H1 (cell line): ENCODE results near the gene SLC39A10. TPM values are rescaled to one million over a fixed set of nuclear protein-coding genes. Genes with fewer than 3 reads are reported as not detected.

Experiments
- CTCF ChIA-PET: fragments of 300-600 bp; sonication (Branson Sonifier 250); formaldehyde crosslinking; loops from one replicate; lab custom pipeline; 2021; ENCODE audit not compliant: partially characterized antibody; lab: Charles Lee
- POLR2A ChIA-PET: fragments of 300-600 bp; sonication (Branson Sonifier 250); formaldehyde crosslinking; loops from one replicate; lab custom pipeline; 2021; ENCODE audit warnings: inconsistent platforms; ENCODE audit not compliant: partially characterized antibody; lab: Charles Lee
- DNase-seq, 2 experiments: peaks; one replicate each; pipeline versions ENCODE4 v3.0.0 to v3.0.0-alpha.2; 2010 to 2022; ENCODE audit warnings: low spot score in 2 of 2, low read depth in 1 of 2, mixed read lengths in 1 of 2
- FAIRE-seq: peaks from 2 replicates; lab custom pipeline; 2011; peaks lifted over from hg19 to GRCh38; lab: Jason Lieb, UNC
- H2AFZ ChIP-seq: 2 replicates; pipeline ENCODE4 v1.8.1; 2012; ENCODE audit warnings: low read length, inconsistent platforms
- H2AK5ac ChIP-seq: 2 replicates; pipeline ENCODE4 v1.6.1; 2013; ENCODE audit warnings: low read depth, low read length
- H2BK120ac ChIP-seq: replicated peaks from 2 replicates; pipeline ENCODE3; 2013; ENCODE audit warnings: low read depth, low read length, inconsistent platforms
- H2BK12ac ChIP-seq: 2 replicates; pipeline ENCODE4 v1.6.1; 2013; ENCODE audit warnings: low read depth, low read length
- H2BK15ac ChIP-seq: 2 replicates; pipeline ENCODE4 v1.6.1; 2013; ENCODE audit warnings: low read length
- H2BK20ac ChIP-seq: 2 replicates; pipeline ENCODE4 v1.6.1; 2013; ENCODE audit warnings: low read length
- H2BK5ac ChIP-seq: 2 replicates; pipeline ENCODE4 v1.6.1; 2013; ENCODE audit warnings: low read depth, low read length
- H3K14ac ChIP-seq: 2 replicates; pipeline ENCODE4 v1.6.1; 2013; ENCODE audit warnings: inconsistent platforms; ENCODE audit not compliant: insufficient read length
- H3K18ac ChIP-seq: 2 replicates; pipeline ENCODE4 v1.6.1; 2013; ENCODE audit warnings: low read length; ENCODE audit errors: extremely low read depth
- H3K23ac ChIP-seq: 2 replicates; pipeline ENCODE4 v1.6.1; 2013; ENCODE audit warnings: inconsistent platforms; ENCODE audit not compliant: insufficient read length
- H3K23me2 ChIP-seq: 2 replicates; pipeline ENCODE4 v1.6.1; 2013; ENCODE audit warnings: low read depth, low read length
- H3K27ac ChIP-seq: 2 replicates; pipeline ENCODE4 v1.6.1; 2011; ENCODE audit warnings: low read depth, low read length, inconsistent platforms
- H3K27me3 ChIP-seq, 4 experiments: replicated peaks in 1 of 4; 1 replicate in 1 of 4; 2 replicates in 3 of 4; pipeline versions ENCODE4 v1.6.1 to v1.8.1; 2011 to 2013; ENCODE audit warnings: low read length in 3 of 4, mild to moderate bottlenecking in 3 of 4, inconsistent platforms in 2 of 4, mixed read lengths in 2 of 4, moderate library complexity in 1 of 4; ENCODE audit not compliant: control insufficient read depth in 3 of 4, insufficient read depth in 3 of 4; ENCODE audit errors: extremely low read depth in 1 of 4
- H3K36me3 ChIP-seq, 4 experiments: 2 replicates each; pipeline versions ENCODE4 v1.6.1 to v1.8.1; 2011 to 2013; ENCODE audit warnings: mild to moderate bottlenecking in 4 of 4, low read length in 3 of 4, moderate library complexity in 2 of 4, control low read depth in 1 of 4, inconsistent platforms in 1 of 4; ENCODE audit not compliant: insufficient read depth in 4 of 4, control insufficient read depth in 2 of 4
- H3K4ac ChIP-seq: replicated peaks from 2 replicates; pipeline ENCODE3; 2013; ENCODE audit warnings: low read length, low read depth, mixed read lengths, inconsistent platforms; ENCODE audit not compliant: insufficient read length
- H3K4me1 ChIP-seq, 4 experiments: replicated peaks in 1 of 4; 1 replicate in 1 of 4; 2 replicates in 3 of 4; pipeline versions ENCODE4 v1.6.1 to v1.8.1; 2011 to 2013; ENCODE audit warnings: low read length in 3 of 4, inconsistent platforms in 2 of 4, mixed read lengths in 1 of 4; ENCODE audit not compliant: insufficient read depth in 4 of 4, control insufficient read depth in 3 of 4
- H3K4me2 ChIP-seq, 2 experiments: 2 replicates each; pipeline versions ENCODE4 v1.6.1 to v1.8.1; 2011 to 2013; ENCODE audit warnings: low read depth in 2 of 2, low read length in 2 of 2, control low read depth in 1 of 2, inconsistent platforms in 1 of 2, mild to moderate bottlenecking in 1 of 2; ENCODE audit not compliant: insufficient read depth in 1 of 2
- H3K4me3 ChIP-seq, 4 experiments: fragments of 200-600, 300-600 bp in 1 of 4; sonication (generic), shearing (Covaris generic), sonication (Bioruptor Twin) in 1 of 4; 2 replicates each; pipeline versions ENCODE4 v1.5.1 to v1.8.1; 2011 to 2016; ENCODE audit warnings: low read length in 4 of 4, low read depth in 3 of 4, control low read depth in 2 of 4, inconsistent platforms in 2 of 4, mild to moderate bottlenecking in 2 of 4, mixed read lengths in 1 of 4, moderate library complexity in 1 of 4; ENCODE audit not compliant: insufficient read depth in 2 of 4; ENCODE audit errors: extremely low read depth in 1 of 4
- H3K56ac ChIP-seq: replicated peaks from 2 replicates; pipeline ENCODE3; 2013; ENCODE audit warnings: low read depth, mild to moderate bottlenecking, mixed read lengths, low read length, inconsistent platforms; ENCODE audit not compliant: insufficient read length
- H3K79me1 ChIP-seq: 2 replicates; pipeline ENCODE4 v1.6.1; 2013; ENCODE audit warnings: low read depth, low read length, control low read depth
- H3K79me2 ChIP-seq, 2 experiments: 2 replicates each; pipeline versions ENCODE4 v1.6.1 to v1.8.1; 2012 to 2013; ENCODE audit warnings: low read length in 2 of 2, mild to moderate bottlenecking in 2 of 2, inconsistent platforms in 1 of 2; ENCODE audit not compliant: insufficient read depth in 2 of 2, control insufficient read depth in 1 of 2
- H3K9ac ChIP-seq, 4 experiments: replicated peaks in 1 of 4; 1 replicate in 1 of 4; 2 replicates in 3 of 4; pipeline versions ENCODE4 v1.6.1 to v1.8.1; 2011 to 2013; ENCODE audit warnings: low read depth in 3 of 4, low read length in 3 of 4, control low read depth in 2 of 4, mild to moderate bottlenecking in 2 of 4, moderate library complexity in 2 of 4, inconsistent platforms in 1 of 4; ENCODE audit errors: extremely low read depth in 1 of 4
- H3K9me3 ChIP-seq, 2 experiments: 2 replicates each; pipeline versions ENCODE4 v1.6.1 to v1.8.1; 2012 to 2013; ENCODE audit warnings: mild to moderate bottlenecking in 2 of 2, moderate library complexity in 2 of 2, control low read depth in 1 of 2, inconsistent platforms in 1 of 2, low read depth in 1 of 2, low read length in 1 of 2, mixed read lengths in 1 of 2; ENCODE audit not compliant: insufficient read depth in 2 of 2
- H4K20me1 ChIP-seq, 2 experiments: replicated peaks in 1 of 2; 2 replicates each; pipeline versions ENCODE3 to v1.8.1; 2011 to 2013; ENCODE audit warnings: inconsistent platforms in 2 of 2, low read length in 2 of 2, mild to moderate bottlenecking in 1 of 2; ENCODE audit not compliant: insufficient read depth in 2 of 2, control insufficient read depth in 1 of 2
- H4K5ac ChIP-seq: 2 replicates; pipeline ENCODE4 v1.6.1; 2013; ENCODE audit warnings: low read length, low read depth, mixed read lengths, inconsistent platforms; ENCODE audit not compliant: insufficient read length
- H4K8ac ChIP-seq: 2 replicates; pipeline ENCODE4 v1.8.0; 2013; ENCODE audit warnings: mild to moderate bottlenecking, moderate library complexity, low read length, inconsistent platforms; ENCODE audit not compliant: insufficient read depth; ENCODE audit errors: extremely low read depth
- H4K91ac ChIP-seq: replicated peaks from 2 replicates; pipeline ENCODE3; 2013; ENCODE audit warnings: low read length, mixed read lengths, inconsistent platforms; ENCODE audit not compliant: insufficient read length
- CBX5 ChIP-seq: fragments of 300-800, 300-1000 bp; sonication (generic); IDR thresholded peaks from 2 replicates; pipeline ENCODE4 v1.7.1; 2016; ENCODE audit warnings: antibody characterized with exemption, low read length, low read depth
- CEBPB ChIP-seq: IDR thresholded peaks from 2 replicates; pipeline ENCODE4 v1.6.1; 2012; ENCODE audit warnings: low read depth, low read length
- CTBP2 ChIP-seq: IDR thresholded peaks from 2 replicates; pipeline ENCODE4 v1.7.0; 2011; ENCODE audit warnings: borderline replicate concordance, mild to moderate bottlenecking, moderate library complexity, mixed read lengths, low read length; ENCODE audit not compliant: insufficient read depth, insufficient read length
- CTCF ChIP-seq, 3 experiments: IDR thresholded peaks; 1 replicate in 2 of 3; 2 replicates in 1 of 3; pipeline versions ENCODE4 v1.5.1 to v1.6.1; 2011; ENCODE audit warnings: low read length in 3 of 3, mild to moderate bottlenecking in 3 of 3, inconsistent platforms in 2 of 3, low read depth in 1 of 3, moderate library complexity in 1 of 3; ENCODE audit not compliant: insufficient read depth in 1 of 3; ENCODE audit errors: control extremely low read depth in 1 of 3
- EGR1 ChIP-seq: IDR thresholded peaks from 2 replicates; pipeline ENCODE4 v1.6.1; 2011; ENCODE audit warnings: low read depth, low read length, borderline replicate concordance
- GABPA ChIP-seq: IDR thresholded peaks from 2 replicates; pipeline ENCODE4 v1.6.1; 2011; ENCODE audit warnings: mild to moderate bottlenecking, low read length, moderate library complexity, borderline replicate concordance; ENCODE audit not compliant: insufficient read depth
- HDAC6 ChIP-seq: IDR thresholded peaks from one replicate; pipeline ENCODE4 v1.7.1; 2012; ENCODE audit warnings: low read depth, mild to moderate bottlenecking, inconsistent platforms, low read length, moderate library complexity
- JUN ChIP-seq: IDR thresholded peaks from 2 replicates; pipeline ENCODE4 v1.6.1; 2011; ENCODE audit warnings: low read depth, mild to moderate bottlenecking, improper control_type of control experiment, low read length
- RAD21 ChIP-seq, 2 experiments: IDR thresholded peaks in 1 of 2; conservative IDR thresholded peaks in 1 of 2; 2 replicates each; pipeline ENCODE4 v1.6.1; 2011; ENCODE audit warnings: low read depth in 2 of 2, low read length in 2 of 2, improper control_type of control experiment in 1 of 2, inconsistent platforms in 1 of 2, mild to moderate bottlenecking in 1 of 2, moderate library complexity in 1 of 2
- SIX5 ChIP-seq: IDR thresholded peaks from 2 replicates; pipeline ENCODE4 v1.6.1; 2011; ENCODE audit warnings: mild to moderate bottlenecking, low read depth, low read length
- SP4 ChIP-seq: IDR thresholded peaks from 2 replicates; pipeline ENCODE4 v1.6.1; 2012; ENCODE audit warnings: low read length, inconsistent platforms
- WGBS, 2 experiments: shearing (Covaris generic) in 1 of 2; methylation state at CpG; one replicate each; pipeline versions ENCODE4 v1.1.6 to v1.1.7; 2013 to 2015; ENCODE audit warnings: low lambda C conversion rate in 2 of 2, mixed read lengths in 2 of 2, inconsistent platforms in 1 of 2, low coverage in 1 of 2, missing lambda C conversion rate in 1 of 2; ENCODE audit not compliant: insufficient replicate concordance in 2 of 2, insufficient coverage in 1 of 2, insufficient read length in 1 of 2; ENCODE audit errors: extremely low coverage in 1 of 2, missing lambda C conversion rate in 1 of 2; 5-methylcytosine and 5-hydroxymethylcytosine counted together
- polyA plus RNA-seq, 7 experiments: library from polyadenylated mRNA; depleted of rRNA in 3 of 7; stranded (reverse) in 5 of 7; unstranded in 2 of 7; fragments of >200 nt in 5 of 7; fragments of 200-250 nt in 2 of 7; gene quantifications; 1 replicate in 5 of 7; 2 replicates in 1 of 7; 4 replicates in 1 of 7; pipeline versions ENCODE4 v1.2.1 to v1.2.3, GENCODE V29; 2011 to 2013; ENCODE audit warnings: missing spikeins in 2 of 7, mixed read lengths in 2 of 7
- total RNA-seq: library from RNA; stranded (reverse); fragmentation: NEBNext Ultra II Directional; extraction: Animal tissue kit (Norgen Biotek cat#: 25700); gene quantifications from 2 replicates; pipeline ENCODE4 v1.2.1, GENCODE V29; 2021

Gene SLC39A10
- total and polyA plus RNA-seq, 2 of the 8 experiments (the other 6 are each of a cell fraction or from before 2014, with no cell fraction given) = 68.1 to 234 TPM

DNA sequence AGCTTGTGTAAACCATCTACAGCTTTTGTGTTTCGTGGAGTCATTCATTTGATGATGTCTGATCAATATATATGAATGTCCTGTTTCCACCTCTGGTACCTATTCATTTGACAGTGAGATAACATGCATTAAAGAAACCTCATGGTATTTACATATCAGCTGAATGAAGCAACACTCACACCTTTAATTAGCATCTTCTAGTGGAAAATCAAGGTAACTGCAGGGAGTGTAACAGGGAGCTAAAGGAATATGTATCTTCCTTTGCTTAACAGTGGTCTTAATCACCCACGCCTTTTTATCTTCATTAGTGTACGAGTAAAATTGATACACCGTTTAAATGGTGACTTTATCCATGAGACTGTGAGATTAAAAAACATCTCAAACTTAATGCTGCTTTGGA is 15.6 kb downstream of the SLC39A10 start:
- FAIRE-seq (no peak), DNase-seq (no peak)
- H3K23me2 ChIP-seq = no peaks in the 10 kb centered on the region
- no peak overlapping the region for H3K4me2 ChIP-seq
- H4K5ac ChIP-seq = no peak overlapping the region
- no peak overlapping the region for H2BK12ac ChIP-seq
- H2AFZ ChIP-seq = no peak overlapping the region
- H2BK120ac ChIP-seq = no peak overlapping the region
- H3K56ac ChIP-seq = no peak overlapping the region
- H3K4me1 ChIP-seq = peaks cover 0 to 2% (median 0%) of the 10 kb centered on the region in 4 experiments; a peak in 1 of 7 replicates
- H3K79me2 ChIP-seq = peaks cover 14 to 97% of the 10 kb centered on the region in 2 experiments
- H3K36me3 ChIP-seq = peaks cover 0 to 5% (median 0%) of the 10 kb centered on the region in 4 experiments; a peak in 2 of 8 replicates
- WGBS, 2 experiments = 84% methylated on average over 4 of the region's 4 CpGs; no CpG with 5 or more reads in 1 of the 2 experiments
- H2AK5ac ChIP-seq = no peak overlapping the region
- no peak overlapping the region for H2BK15ac ChIP-seq
- H3K27me3 ChIP-seq = no peaks in the 10 kb centered on the region
- peaks cover 4 to 8% of the 10 kb centered on the region in 2 experiments for H4K20me1 ChIP-seq
- ChIA-PET POLR2A (interaction anchor here (0.7 to 1.2 kb wide), 5 partner anchors 12 to 151 kb away, joined by 3 to 6 read pairs (median 3); partner anchors contain the start of gene SLC39A10), CTCF (interaction anchor here (0.6 to 4.3 kb wide), 33 partner anchors 8 to 665 kb away, joined by 3 to 26 read pairs (median 5); partner anchors contain the start of gene DNAH7)
- no peak overlapping the region for H3K4ac ChIP-seq
- no peak overlapping the region for H3K9ac ChIP-seq
- H4K91ac ChIP-seq = no peak overlapping the region
- H3K18ac ChIP-seq = no peak overlapping the region
- H3K4me3 ChIP-seq = no peak overlapping the region
- peaks cover 6% of the 10 kb centered on the region; the same call in 1 of the 2 replicates for H3K79me1 ChIP-seq
- no peaks in the 10 kb centered on the region for H3K9me3 ChIP-seq
- no peak overlapping the region for H3K14ac ChIP-seq
- H2BK20ac ChIP-seq = no peak overlapping the region
- H2BK5ac ChIP-seq = no peak overlapping the region
- H4K8ac ChIP-seq = no peak overlapping the region
- no peak overlapping the region for H3K23ac ChIP-seq
- no peak overlapping the region for H3K27ac ChIP-seq
- TF ChIP-seq CBX5 (no peak), CEBPB (peak; percentile 91), SP4 (no peak), HDAC6 (no peak), JUN (no peak), EGR1 (no peak), GABPA (no peak), CTCF (IDR thresholded peaks at IDR 0.05; ENCODE audit: control extremely low read depth in 1 of 3, insufficient read depth in 1 of 3, low read depth in 1 of 3, low read length in 3 of 3) (peak in 1 of 3 experiments; percentile 60; a peak in 2 of 4 replicates), SIX5 (no peak), RAD21 (IDR thresholded peaks at IDR 0.05 in 1 of 2, conservative IDR thresholded peaks at IDR 0.05 in 1 of 2; ENCODE audit: low read depth in 2 of 2, low read length in 2 of 2) (peak in 1 of 2 experiments; percentile 27; a peak in 3 of 4 replicates), CTBP2 (no peak)
